ACHN (cell line): ENCODE data around the gene PELI3.
"Not testable (repeated sequence)": the region's sequence is repeated elsewhere in the genome, so short reads cannot be mapped to it uniquely, and the experiment has no call there.

Experiments used
- DNase-seq: peaks from one replicate; pipeline ENCODE4 v3.0.0-alpha.2; 2015
- in situ Hi-C: cut with HindIII; loops from 2 replicates; pipeline ENCODE4 v1.10.0; 2017; ENCODE audit warnings: low sequenced_read_pairs, low pct_ligation_motif_present, low pct_unique_long_range_greater_than_20kb

Gene PELI3

GRCh38 chr11:66440101-66440939, 26.4 kb upstream of the PELI3 start:
- in situ Hi-C loops, result not testable (repeated sequence)

GRCh38 chr11:66440940-66441282, 25.8 kb upstream of the PELI3 start:
- in situ Hi-C loops, DNase-seq: not testable (repeated sequence)

More at GRCh38 chr11:66440101-66440939, 26.4 kb upstream of the PELI3 start:
- not testable (repeated sequence) for DNase-seq

- in situ Hi-C loops, result no loop called here
- DNase-seq, result no peak
Measured at GRCh38 chr11:66443602-66444001, 23.1 kb upstream of the PELI3 start.

GRCh38 chr11:66447012-66447411, 19.7 kb upstream of the PELI3 start:
- in situ Hi-C loops, result no loop called here
- no peak for DNase-seq

- in situ Hi-C loops, result no loop called here
- DNase-seq, result no peak
Measured at GRCh38 chr11:66448523-66448922, 18.2 kb upstream of the PELI3 start.

- DNase-seq, result no peak
- in situ Hi-C loops, result no loop called here
Measured at GRCh38 chr11:66450560-66450959, 16.1 kb upstream of the PELI3 start.

- DNase-seq, result no peak
- in situ Hi-C loops, result no loop called here
Measured at GRCh38 chr11:66451663-66452062, 15.0 kb upstream of the PELI3 start.

GRCh38 chr11:66454247-66454646, 12.5 kb upstream of the PELI3 start:
- DNase-seq, result no peak
- in situ Hi-C loops, result no loop called here

- DNase-seq, result no peak
- in situ Hi-C loops, result no loop called here
Measured at GRCh38 chr11:66454828-66455227, 11.9 kb upstream of the PELI3 start.

GRCh38 chr11:66457826-66458225, 8.9 kb upstream of the PELI3 start:
- DNase-seq, result no peak
- in situ Hi-C loops, result no loop called here

GRCh38 chr11:66459138-66459778, 7.4 kb upstream of the PELI3 start:
- no peak for DNase-seq
- in situ Hi-C loops, result no loop called here

- no peak for DNase-seq
- in situ Hi-C loops, result no loop called here
Measured at GRCh38 chr11:66462010-66462409, 4.7 kb upstream of the PELI3 start.

GRCh38 chr11:66462911-66463310, 3.8 kb upstream of the PELI3 start:
- in situ Hi-C loops, result no loop called here
- no peak for DNase-seq

- DNase-seq, in situ Hi-C loops: not testable (repeated sequence)
Measured at GRCh38 chr11:66464116-66464515, 2.6 kb upstream of the PELI3 start.

- no peak for DNase-seq
- in situ Hi-C loops, result no loop called here
Measured at GRCh38 chr11:66464916-66465315, 1.8 kb upstream of the PELI3 start.

- DNase-seq, result no peak
- in situ Hi-C loops, result no loop called here
Measured at GRCh38 chr11:66465373-66466224, 1.1 kb upstream of the PELI3 start.

GRCh38 chr11:66467034-66467659, 442 bp downstream of the PELI3 start:
- in situ Hi-C loops, result no loop called here
- DNase-seq, result peak; percentile 37

GRCh38 chr11:66467756-66468155, 1.1 kb downstream of the PELI3 start:
- no peak for DNase-seq
- in situ Hi-C loops, result no loop called here

GRCh38 chr11:66468691-66469090, 2.0 kb downstream of the PELI3 start:
- DNase-seq, result no peak
- in situ Hi-C loops, result no loop called here
